Stimulated activated CD4-positive, alpha-beta T cell treated with anti-CD3 and anti-CD28 coated beads, Interleukin-12 subunit alpha, Interleukin-12 subunit beta, amount 100 ng/mL, for 4 hours (primary cell): Measurements from ENCODE around the gene COL23A1.

Source experiments
- DNase-seq: peaks from one replicate; pipeline ENCODE4 v3.0.0-alpha.2; 2020

COL23A1 gene

GRCh38 chr5:178291161-178291561 is 299.0 kb downstream of the COL23A1 start:
- no peak for DNase-seq

GRCh38 chr5:178290376-178290775 is 299.8 kb downstream of the COL23A1 start:
- no peak for DNase-seq

- no peak for DNase-seq
Measured at GRCh38 chr5:178289438-178289837, 300.8 kb downstream of the COL23A1 start.

GRCh38 chr5:178288401-178289368 is 301.5 kb downstream of the COL23A1 start:
- no peak for DNase-seq

- no peak for DNase-seq
Measured at GRCh38 chr5:178287791-178288105, 302.4 kb downstream of the COL23A1 start.

- DNase-seq = no peak
Measured at GRCh38 chr5:178287091-178287790, 303.0 kb downstream of the COL23A1 start.

GRCh38 chr5:178286226-178287090 is 303.7 kb downstream of the COL23A1 start:
- DNase-seq = no peak

- no peak for DNase-seq
Measured at GRCh38 chr5:178285399-178286225, 304.6 kb downstream of the COL23A1 start.

- no peak for DNase-seq
Measured at GRCh38 chr5:178284996-178285395, 305.2 kb downstream of the COL23A1 start.

- DNase-seq = no peak
Measured at GRCh38 chr5:178284093-178284675, 306.0 kb downstream of the COL23A1 start.

GRCh38 chr5:178283520-178283919 is 306.7 kb downstream of the COL23A1 start:
- DNase-seq = no peak

GRCh38 chr5:178282391-178282790 is 307.8 kb downstream of the COL23A1 start:
- no peak for DNase-seq

GRCh38 chr5:178281331-178281730 is 308.9 kb downstream of the COL23A1 start:
- no peak for DNase-seq

GRCh38 chr5:178280631-178281030 is 309.6 kb downstream of the COL23A1 start:
- no peak for DNase-seq

GRCh38 chr5:178279723-178280438 is 310.3 kb downstream of the COL23A1 start:
- peak; percentile 61 for DNase-seq

GRCh38 chr5:178279026-178279722 is 311.0 kb downstream of the COL23A1 start:
- no peak for DNase-seq

- DNase-seq = no peak
Measured at GRCh38 chr5:178278358-178279023, 311.7 kb downstream of the COL23A1 start.

- no peak for DNase-seq
Measured at GRCh38 chr5:178277866-178278265, 312.3 kb downstream of the COL23A1 start.

GRCh38 chr5:178277346-178277745 is 312.8 kb downstream of the COL23A1 start:
- no peak for DNase-seq
